Panc1 (cell line): ENCODE measurements around the gene HDDC2.

Experiments
- POLR2AphosphoS5 ChIP-seq: IDR thresholded peaks from 2 replicates; pipeline ENCODE4 v1.6.1; 2012; ENCODE audit warnings: mild to moderate bottlenecking, low read depth, low read length, moderate library complexity
- SIN3A ChIP-seq: IDR thresholded peaks from 2 replicates; pipeline ENCODE4 v1.6.1; 2012; ENCODE audit warnings: low read depth, mild to moderate bottlenecking, low read length, moderate library complexity, borderline replicate concordance; ENCODE audit not compliant: insufficient read depth
- TCF7L2 ChIP-seq: IDR thresholded peaks from 2 replicates; pipeline ENCODE4 v1.6.1; 2011; ENCODE audit warnings: mild to moderate bottlenecking, low read depth, low read length, inconsistent platforms
- TF ChIP-seq, protein P1 (sequence below): fragments of 450-650 bp; IDR thresholded peaks from 2 replicates; pipeline ENCODE4 v1.5.1; 2017; ENCODE audit warnings: mild to moderate bottlenecking
- TF ChIP-seq, protein P2 (sequence below), 2 experiments: IDR thresholded peaks; 2 replicates each; pipeline ENCODE4 v1.6.1; 2011 to 2012; ENCODE audit warnings: low read depth in 2 of 2, control low read depth in 1 of 2, low read length in 1 of 2, mild to moderate bottlenecking in 1 of 2, moderate library complexity in 1 of 2; ENCODE audit not compliant: insufficient read depth in 1 of 2

DNA sequence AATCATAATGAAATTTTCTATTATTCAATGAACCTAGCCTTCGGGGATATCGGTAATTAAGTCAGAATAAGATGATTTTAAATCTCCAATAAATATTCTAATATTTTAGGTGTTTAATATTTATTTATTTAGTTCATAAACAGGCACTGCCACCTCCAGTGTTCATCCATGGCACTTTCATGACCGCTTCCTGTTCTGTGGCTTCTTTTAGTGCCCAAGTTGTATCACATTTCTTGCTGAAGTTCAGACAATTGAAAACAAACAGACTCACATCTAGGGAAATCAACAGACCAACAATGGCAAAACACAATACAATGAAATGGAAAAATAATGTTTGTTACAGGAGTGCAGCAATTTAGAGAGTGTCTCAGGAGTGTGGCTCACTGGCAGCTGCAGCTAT, 26.0 kb downstream of the HDDC2 start:
- TF ChIP-seq, protein P1, sequence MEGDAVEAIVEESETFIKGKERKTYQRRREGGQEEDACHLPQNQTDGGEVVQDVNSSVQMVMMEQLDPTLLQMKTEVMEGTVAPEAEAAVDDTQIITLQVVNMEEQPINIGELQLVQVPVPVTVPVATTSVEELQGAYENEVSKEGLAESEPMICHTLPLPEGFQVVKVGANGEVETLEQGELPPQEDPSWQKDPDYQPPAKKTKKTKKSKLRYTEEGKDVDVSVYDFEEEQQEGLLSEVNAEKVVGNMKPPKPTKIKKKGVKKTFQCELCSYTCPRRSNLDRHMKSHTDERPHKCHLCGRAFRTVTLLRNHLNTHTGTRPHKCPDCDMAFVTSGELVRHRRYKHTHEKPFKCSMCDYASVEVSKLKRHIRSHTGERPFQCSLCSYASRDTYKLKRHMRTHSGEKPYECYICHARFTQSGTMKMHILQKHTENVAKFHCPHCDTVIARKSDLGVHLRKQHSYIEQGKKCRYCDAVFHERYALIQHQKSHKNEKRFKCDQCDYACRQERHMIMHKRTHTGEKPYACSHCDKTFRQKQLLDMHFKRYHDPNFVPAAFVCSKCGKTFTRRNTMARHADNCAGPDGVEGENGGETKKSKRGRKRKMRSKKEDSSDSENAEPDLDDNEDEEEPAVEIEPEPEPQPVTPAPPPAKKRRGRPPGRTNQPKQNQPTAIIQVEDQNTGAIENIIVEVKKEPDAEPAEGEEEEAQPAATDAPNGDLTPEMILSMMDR = no peak
- TF ChIP-seq POLR2AphosphoS5 (no peak), TCF7L2 (no peak), SIN3A (no peak)
- TF ChIP-seq, protein P2, sequence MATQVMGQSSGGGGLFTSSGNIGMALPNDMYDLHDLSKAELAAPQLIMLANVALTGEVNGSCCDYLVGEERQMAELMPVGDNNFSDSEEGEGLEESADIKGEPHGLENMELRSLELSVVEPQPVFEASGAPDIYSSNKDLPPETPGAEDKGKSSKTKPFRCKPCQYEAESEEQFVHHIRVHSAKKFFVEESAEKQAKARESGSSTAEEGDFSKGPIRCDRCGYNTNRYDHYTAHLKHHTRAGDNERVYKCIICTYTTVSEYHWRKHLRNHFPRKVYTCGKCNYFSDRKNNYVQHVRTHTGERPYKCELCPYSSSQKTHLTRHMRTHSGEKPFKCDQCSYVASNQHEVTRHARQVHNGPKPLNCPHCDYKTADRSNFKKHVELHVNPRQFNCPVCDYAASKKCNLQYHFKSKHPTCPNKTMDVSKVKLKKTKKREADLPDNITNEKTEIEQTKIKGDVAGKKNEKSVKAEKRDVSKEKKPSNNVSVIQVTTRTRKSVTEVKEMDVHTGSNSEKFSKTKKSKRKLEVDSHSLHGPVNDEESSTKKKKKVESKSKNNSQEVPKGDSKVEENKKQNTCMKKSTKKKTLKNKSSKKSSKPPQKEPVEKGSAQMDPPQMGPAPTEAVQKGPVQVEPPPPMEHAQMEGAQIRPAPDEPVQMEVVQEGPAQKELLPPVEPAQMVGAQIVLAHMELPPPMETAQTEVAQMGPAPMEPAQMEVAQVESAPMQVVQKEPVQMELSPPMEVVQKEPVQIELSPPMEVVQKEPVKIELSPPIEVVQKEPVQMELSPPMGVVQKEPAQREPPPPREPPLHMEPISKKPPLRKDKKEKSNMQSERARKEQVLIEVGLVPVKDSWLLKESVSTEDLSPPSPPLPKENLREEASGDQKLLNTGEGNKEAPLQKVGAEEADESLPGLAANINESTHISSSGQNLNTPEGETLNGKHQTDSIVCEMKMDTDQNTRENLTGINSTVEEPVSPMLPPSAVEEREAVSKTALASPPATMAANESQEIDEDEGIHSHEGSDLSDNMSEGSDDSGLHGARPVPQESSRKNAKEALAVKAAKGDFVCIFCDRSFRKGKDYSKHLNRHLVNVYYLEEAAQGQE (IDR thresholded peaks at IDR 0.05; ENCODE audit: insufficient read depth in 1 of 2, low read depth in 2 of 2, low read length in 1 of 2) = no peak
